GM06990 (cell line): ENCODE measurements around the gene CDK13.
"Not testable (repeated sequence)": the region's sequence is repeated elsewhere in the genome, so short reads cannot be mapped to it uniquely, and the experiment has no call there.

Experiments
- DNase-seq: peaks from one replicate; pipeline ENCODE4 v3.0.0-alpha.2; 2011; ENCODE audit not compliant: insufficient read length; ENCODE audit errors: extremely low read depth
- H3K27me3 ChIP-seq: replicated peaks from 2 replicates; pipeline ENCODE4 v1.6.0; 2011; ENCODE audit warnings: low read length; ENCODE audit not compliant: control insufficient read depth, insufficient read depth
- H3K36me3 ChIP-seq: 2 replicates; pipeline ENCODE4 v1.5.1; 2011; ENCODE audit warnings: low read length; ENCODE audit not compliant: control insufficient read depth, insufficient read depth
- H3K4me3 ChIP-seq: replicated peaks from 2 replicates; pipeline ENCODE4 v1.5.1; 2011; ENCODE audit warnings: low read depth, mild to moderate bottlenecking, control low read depth, low read length
- TF ChIP-seq, protein P1 (sequence below): IDR thresholded peaks from 2 replicates; pipeline ENCODE4 v1.5.1; 2011; ENCODE audit warnings: low read length, control low read depth, mild to moderate bottlenecking, inconsistent platforms; ENCODE audit not compliant: insufficient read depth, poor library complexity, severe bottlenecking

The CDK13 gene

DNA sequence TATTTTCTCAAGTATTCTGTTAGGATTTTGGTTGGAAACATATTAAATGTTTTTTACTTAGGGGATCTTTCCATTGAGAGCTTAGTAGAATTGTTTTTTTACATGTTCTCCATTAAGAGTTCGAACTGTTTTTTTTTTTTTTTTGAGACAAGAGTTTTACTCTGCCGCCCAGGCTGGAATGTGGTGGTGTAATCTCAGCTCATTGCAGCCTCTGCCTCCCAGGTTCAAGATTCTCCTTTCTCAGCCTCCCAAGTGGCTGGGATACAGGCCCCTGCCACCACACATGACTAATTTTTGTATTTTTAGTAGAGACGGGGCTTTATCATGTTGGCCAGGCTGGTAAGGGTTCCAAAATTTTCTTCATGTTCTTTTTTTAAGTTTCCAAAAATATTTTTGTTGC is 151.1 kb downstream of the CDK13 start:
- TF ChIP-seq, protein P1, sequence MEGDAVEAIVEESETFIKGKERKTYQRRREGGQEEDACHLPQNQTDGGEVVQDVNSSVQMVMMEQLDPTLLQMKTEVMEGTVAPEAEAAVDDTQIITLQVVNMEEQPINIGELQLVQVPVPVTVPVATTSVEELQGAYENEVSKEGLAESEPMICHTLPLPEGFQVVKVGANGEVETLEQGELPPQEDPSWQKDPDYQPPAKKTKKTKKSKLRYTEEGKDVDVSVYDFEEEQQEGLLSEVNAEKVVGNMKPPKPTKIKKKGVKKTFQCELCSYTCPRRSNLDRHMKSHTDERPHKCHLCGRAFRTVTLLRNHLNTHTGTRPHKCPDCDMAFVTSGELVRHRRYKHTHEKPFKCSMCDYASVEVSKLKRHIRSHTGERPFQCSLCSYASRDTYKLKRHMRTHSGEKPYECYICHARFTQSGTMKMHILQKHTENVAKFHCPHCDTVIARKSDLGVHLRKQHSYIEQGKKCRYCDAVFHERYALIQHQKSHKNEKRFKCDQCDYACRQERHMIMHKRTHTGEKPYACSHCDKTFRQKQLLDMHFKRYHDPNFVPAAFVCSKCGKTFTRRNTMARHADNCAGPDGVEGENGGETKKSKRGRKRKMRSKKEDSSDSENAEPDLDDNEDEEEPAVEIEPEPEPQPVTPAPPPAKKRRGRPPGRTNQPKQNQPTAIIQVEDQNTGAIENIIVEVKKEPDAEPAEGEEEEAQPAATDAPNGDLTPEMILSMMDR: no peak

DNA sequence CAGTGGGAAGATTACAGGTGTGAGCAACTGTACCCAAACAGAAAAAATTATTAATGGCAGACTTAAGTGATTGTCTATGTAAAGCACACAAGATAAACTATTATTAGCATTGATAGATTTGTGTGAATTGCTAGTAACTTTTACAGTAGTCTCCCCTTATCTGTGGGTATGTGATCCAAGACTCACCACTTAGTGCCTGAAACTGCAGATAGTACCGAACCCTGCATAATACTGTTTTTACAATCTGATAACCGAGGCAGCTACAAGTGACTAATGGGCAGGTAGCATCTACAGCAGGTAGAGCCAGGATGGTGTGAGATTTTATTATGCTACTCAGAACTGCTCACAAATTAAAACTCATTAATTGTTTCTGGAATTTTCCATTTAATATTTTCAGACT is 152.8 kb downstream of the CDK13 start:
- Histone ChIP-seq H3K27me3 (no peaks in the 10 kb centered on the region), H3K36me3 (no peaks in the 10 kb centered on the region; the same call in 1 of the 2 replicates), H3K4me3 (no peak overlapping the region)
- TF ChIP-seq, protein P1: no peak
- DNase-seq: no peak

More for the DNA sequence above, 151.1 kb downstream of the CDK13 start:
- Histone ChIP-seq H3K36me3 (no peaks in the 10 kb centered on the region; the same call in 1 of the 2 replicates), H3K4me3 (no peak overlapping the region), H3K27me3 (no peaks in the 10 kb centered on the region)
- no peak for DNase-seq

DNA sequence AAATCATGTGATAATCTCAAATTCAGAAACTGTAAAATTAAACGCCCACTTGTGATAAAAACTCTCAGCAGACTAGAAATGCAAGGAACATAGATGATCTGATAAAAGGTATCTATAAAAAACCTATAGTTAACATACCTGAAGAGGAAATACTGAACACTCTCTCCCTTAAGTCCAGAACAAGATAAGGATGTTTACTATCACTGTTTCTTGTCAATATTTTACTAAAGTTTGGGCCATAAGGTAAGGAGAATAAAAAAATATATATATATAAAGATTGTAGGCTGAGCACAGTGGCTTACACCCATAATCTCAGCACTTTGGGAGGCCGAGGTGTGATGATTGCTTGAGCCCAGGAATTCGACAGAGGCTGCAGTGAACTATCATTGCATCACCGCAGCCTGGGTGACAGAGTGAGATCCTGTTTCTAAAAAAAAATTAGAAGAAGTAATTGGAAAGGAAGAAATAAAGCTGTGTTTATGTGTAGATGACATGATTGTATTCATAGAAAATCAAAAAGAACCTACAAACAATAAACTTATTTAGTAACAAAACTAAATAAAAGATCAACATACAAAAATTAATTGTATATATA is 155.9 kb downstream of the CDK13 start:
- H3K27me3 ChIP-seq: no peaks in the 10 kb centered on the region
- no peaks in the 10 kb centered on the region for H3K36me3 ChIP-seq
- TF ChIP-seq, protein P1: no peak
- H3K4me3 ChIP-seq: no peak overlapping the region
- no peak for DNase-seq

DNA sequence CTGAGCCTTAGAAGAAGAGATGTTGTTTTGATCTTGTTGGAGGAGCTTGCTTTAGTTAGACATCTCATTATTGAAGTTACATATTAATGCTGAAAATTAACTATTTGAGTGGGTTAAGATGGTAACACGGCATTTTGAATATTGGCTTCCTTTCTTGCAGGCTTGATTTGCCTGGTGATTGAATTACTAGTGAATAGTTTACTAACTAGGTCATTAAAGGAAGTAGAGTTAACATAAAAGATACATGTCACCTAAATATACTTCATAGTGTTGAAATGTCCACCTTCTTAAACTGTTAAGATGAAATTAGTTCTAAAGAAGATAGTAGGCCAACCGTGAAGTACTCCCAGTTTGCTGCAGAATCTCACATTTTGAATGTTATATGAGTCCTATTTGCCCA is 165.9 kb downstream of the CDK13 start:
- TF ChIP-seq, protein P1: no peak
- Histone ChIP-seq H3K27me3 (no peaks in the 10 kb centered on the region), H3K4me3 (no peak overlapping the region), H3K36me3 (no peaks in the 10 kb centered on the region)
- DNase-seq: no peak

DNA sequence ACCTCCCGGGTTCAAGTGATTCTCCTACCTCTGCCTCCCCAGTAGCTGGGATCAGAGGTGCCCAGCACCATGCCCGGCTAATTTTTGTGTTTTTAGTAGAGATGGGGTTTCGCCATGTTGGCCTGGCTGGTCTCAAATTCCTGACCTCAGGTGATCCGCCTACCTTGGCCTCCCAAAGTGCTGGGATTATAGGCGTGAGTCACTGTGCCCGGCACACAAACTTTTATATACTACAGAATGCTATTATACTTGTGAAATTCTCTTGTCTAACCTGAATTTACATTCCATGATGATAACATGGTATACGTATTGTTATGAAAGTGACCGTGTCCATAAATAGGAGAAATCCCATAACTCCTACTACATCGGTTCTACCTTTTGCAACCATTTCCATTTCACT is 167.1 kb downstream of the CDK13 start:
- not testable (repeated sequence) for H3K4me3 ChIP-seq, DNase-seq, H3K27me3 ChIP-seq, H3K36me3 ChIP-seq

DNA sequence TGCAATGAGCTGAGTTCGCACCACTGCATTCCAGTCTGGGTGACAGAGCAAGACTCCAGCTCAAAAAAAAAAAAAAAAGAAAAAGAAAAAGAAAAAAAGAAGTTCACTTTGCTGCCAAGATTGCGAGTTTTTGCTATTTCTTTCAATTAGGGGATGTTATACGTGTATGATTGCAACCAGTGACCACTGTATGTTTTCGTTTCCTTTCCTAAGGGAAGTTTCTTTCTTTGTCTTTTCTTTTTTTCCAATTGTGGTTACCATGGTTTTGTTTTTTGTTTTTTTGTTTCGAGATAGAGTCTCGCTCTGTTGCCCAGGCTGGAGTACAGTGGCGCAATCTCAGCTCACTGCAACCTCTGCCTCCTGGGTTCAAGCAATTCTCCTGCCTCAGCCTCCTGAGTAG is 168.1 kb downstream of the CDK13 start:
- H3K4me3 ChIP-seq, DNase-seq, H3K27me3 ChIP-seq, H3K36me3 ChIP-seq: not testable (repeated sequence)

DNA sequence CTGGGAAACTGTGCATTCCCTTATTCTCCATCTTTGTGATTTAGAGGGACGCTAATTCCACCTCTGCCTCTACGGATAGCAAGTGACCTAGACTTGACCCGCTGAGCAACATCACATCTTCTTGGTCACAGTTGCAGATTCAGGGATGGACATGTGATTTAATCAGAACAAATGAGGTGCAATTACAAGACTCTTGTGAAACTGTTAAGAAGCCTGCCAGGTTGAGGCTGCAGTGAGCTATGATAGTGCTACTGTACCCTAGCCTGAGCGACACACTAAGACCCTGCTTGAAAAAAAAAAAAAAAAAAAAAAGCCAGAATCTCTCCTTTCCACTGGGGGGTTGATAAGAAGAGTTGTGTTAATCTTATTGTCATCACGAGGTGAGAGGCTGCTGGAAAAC is 170.0 kb downstream of the CDK13 start:
- Histone ChIP-seq H3K4me3 (no peak overlapping the region), H3K36me3 (no peaks in the 10 kb centered on the region), H3K27me3 (no peaks in the 10 kb centered on the region)
- DNase-seq: no peak
- TF ChIP-seq, protein P1: no peak

DNA sequence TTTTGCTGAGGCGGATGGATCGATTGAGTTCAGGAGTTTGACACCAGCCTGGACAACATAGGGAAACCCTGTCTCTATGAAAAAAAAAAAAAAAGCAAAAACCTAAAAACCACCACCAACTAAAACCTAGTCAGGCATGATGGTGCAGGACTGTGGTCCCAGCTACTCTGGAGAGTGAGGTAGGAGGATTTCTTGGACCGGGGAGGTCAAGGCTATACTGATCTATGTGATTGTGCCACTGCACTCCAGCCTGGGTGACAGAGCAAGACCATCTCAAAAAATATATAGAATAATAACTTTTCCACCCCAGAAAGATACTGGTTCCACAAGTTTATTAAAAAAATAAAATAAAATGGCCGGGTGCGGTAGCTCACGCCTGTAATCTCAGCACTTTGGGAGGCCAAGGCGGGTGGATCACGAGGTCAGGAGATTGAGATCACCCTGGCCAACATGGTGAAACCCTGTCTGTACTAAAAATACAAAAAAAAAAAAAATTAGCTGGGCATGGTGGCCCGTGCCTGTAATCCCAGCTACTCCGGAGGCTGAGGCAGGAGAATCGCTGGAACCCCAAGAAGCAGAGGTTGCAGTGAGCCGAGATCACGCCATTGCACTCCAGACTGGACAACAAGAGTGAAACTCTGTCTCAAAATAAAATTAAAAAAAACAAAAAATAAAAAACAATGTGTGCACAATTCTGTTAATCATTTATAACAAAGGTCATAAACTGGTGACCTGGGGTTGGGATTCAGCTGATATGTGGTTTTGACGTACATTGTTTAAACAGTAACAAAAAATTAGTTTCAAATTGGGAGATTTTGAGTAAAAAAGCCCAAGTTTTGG is 172.3 kb downstream of the CDK13 start:
- H3K36me3 ChIP-seq, H3K27me3 ChIP-seq, H3K4me3 ChIP-seq, DNase-seq: not testable (repeated sequence)
